GM23338 (cell line): ENCODE data around the gene PCGF3. TPM values are rescaled to one million over a fixed set of nuclear protein-coding genes. Genes with fewer than 3 reads are reported as not detected.

Experiments used
- ATAC-seq: fragments of 200-7000 bp; cut with Tn5 transposase; 3 replicates; pipeline ENCODE4 v1.9.1; 2020
- DNase-seq: peaks from one replicate; pipeline ENCODE4 v3.0.0-alpha.2; 2015; ENCODE audit warnings: low spot score
- H2AFZ ChIP-seq: fragments of 200-600 bp; sonication (generic); 2 replicates; pipeline ENCODE4 v1.8.0; 2016; ENCODE audit warnings: antibody characterized with exemption, mild to moderate bottlenecking, moderate library complexity
- H3F3A ChIP-seq: fragments of 200-600 bp; sonication (generic); replicated peaks from 2 replicates; pipeline ENCODE4 v1.8.0; 2017; ENCODE audit warnings: antibody characterized with exemption, mixed run types, low read depth
- H3K27ac ChIP-seq: fragments of 200-600 bp; sonication (generic); 2 replicates; pipeline ENCODE4 v1.6.1; 2016; ENCODE audit warnings: low read depth
- H3K27me3 ChIP-seq: fragments of 200-600 bp; sonication (generic); 2 replicates; pipeline ENCODE4 v1.8.0; 2016; ENCODE audit warnings: mild to moderate bottlenecking, mixed run types, moderate library complexity; ENCODE audit not compliant: insufficient read depth
- H3K36me3 ChIP-seq: fragments of 200-600 bp; sonication (generic); 2 replicates; pipeline ENCODE4 v1.8.0; 2016; ENCODE audit warnings: mild to moderate bottlenecking; ENCODE audit not compliant: insufficient read depth
- H3K4me1 ChIP-seq: fragments of 200-600 bp; sonication (generic); 2 replicates; pipeline ENCODE4 v1.8.0; 2016; ENCODE audit warnings: mild to moderate bottlenecking, moderate library complexity; ENCODE audit not compliant: insufficient read depth
- H3K4me2 ChIP-seq: fragments of 200-600 bp; sonication (generic); 2 replicates; pipeline ENCODE4 v1.7.1; 2017; ENCODE audit warnings: mixed run types
- H3K4me3 ChIP-seq: fragments of 200-600 bp; sonication (generic); 2 replicates; pipeline ENCODE4 v1.6.1; 2016; ENCODE audit warnings: mixed run types
- H3K79me2 ChIP-seq: fragments of 200-600 bp; sonication (generic); replicated peaks from 2 replicates; pipeline ENCODE4 v1.8.0; 2017; ENCODE audit warnings: mild to moderate bottlenecking; ENCODE audit not compliant: insufficient read depth
- H3K9me2 ChIP-seq: fragments of 200-600 bp; sonication (generic); 2 replicates; pipeline ENCODE4 v1.8.0; 2017; ENCODE audit not compliant: insufficient read depth
- H4K20me1 ChIP-seq: fragments of 200-600 bp; sonication (generic); replicated peaks from 2 replicates; pipeline ENCODE4 v1.8.0; 2017; ENCODE audit warnings: mild to moderate bottlenecking; ENCODE audit not compliant: insufficient read depth
- H3K27ac Mint-ChIP-seq: 2 replicates; pipeline ENCODE4 v1.8.0; 2020; ENCODE audit warnings: inconsistent platforms, mild to moderate bottlenecking, moderate library complexity, mixed read lengths
- H3K27me3 Mint-ChIP-seq: 3 replicates; pipeline ENCODE4 v1.8.0; 2022; ENCODE audit warnings: low read depth, mild to moderate bottlenecking, moderate library complexity, mixed read lengths, inconsistent platforms; ENCODE audit not compliant: insufficient read depth, poor library complexity
- H3K36me3 Mint-ChIP-seq: 3 replicates; pipeline ENCODE4 v1.8.0; 2021; ENCODE audit warnings: low read depth, mild to moderate bottlenecking, inconsistent platforms, moderate library complexity, mixed read lengths
- H3K4me1 Mint-ChIP-seq: 3 replicates; pipeline ENCODE4 v1.8.0; 2020; ENCODE audit warnings: mild to moderate bottlenecking, inconsistent platforms, mixed read lengths
- H3K4me3 Mint-ChIP-seq: 3 replicates; pipeline ENCODE4 v1.8.0; 2021; ENCODE audit warnings: moderate library complexity, mild to moderate bottlenecking, inconsistent platforms, mixed read lengths
- H3K9me3 Mint-ChIP-seq: 3 replicates; pipeline ENCODE4 v1.8.0; 2020; ENCODE audit warnings: moderate library complexity, mild to moderate bottlenecking, inconsistent platforms, mixed read lengths
- CREB1 ChIP-seq: fragments of 250-450 bp; sonication (Bioruptor Pico); IDR thresholded peaks from 2 replicates; pipeline ENCODE4 v1.5.0; 2020; ENCODE audit warnings: low read depth, mild to moderate bottlenecking, moderate library complexity
- EZH2 ChIP-seq: fragments of 200-600 bp; sonication (generic); IDR thresholded peaks from one replicate; pipeline ENCODE4 v1.8.0; 2017; ENCODE audit warnings: antibody characterized with exemption, mild to moderate bottlenecking, low read depth; ENCODE audit not compliant: unreplicated experiment
- EZH2phosphoT487 ChIP-seq: fragments of 200-600 bp; sonication (generic); IDR thresholded peaks from one replicate; pipeline ENCODE4 v1.8.1; 2018; ENCODE audit warnings: antibody characterized with exemption; ENCODE audit not compliant: unreplicated experiment
- JUNB ChIP-seq: IDR thresholded peaks from one replicate; pipeline ENCODE4 v1.6.1; 2016; ENCODE audit warnings: antibody characterized with exemption; ENCODE audit not compliant: unreplicated experiment
- NANOG ChIP-seq: IDR thresholded peaks from 2 replicates; pipeline ENCODE4 v1.6.1; 2016; ENCODE audit warnings: antibody characterized with exemption, borderline replicate concordance
- POLR2AphosphoS5 ChIP-seq: IDR thresholded peaks from 2 replicates; pipeline ENCODE4 v1.6.1; 2016; ENCODE audit warnings: antibody characterized with exemption, low read depth
- STAT1 ChIP-seq: IDR thresholded peaks from one replicate; pipeline ENCODE4 v1.6.1; 2016; ENCODE audit warnings: antibody characterized with exemption; ENCODE audit not compliant: unreplicated experiment
- ZNF114 ChIP-seq: fragments of 250-450 bp; sonication (Bioruptor Pico); IDR thresholded peaks from 2 replicates; pipeline ENCODE4 v1.5.0; 2020; ENCODE audit warnings: mild to moderate bottlenecking, moderate library complexity
- ZNF331 ChIP-seq: fragments of 250-450 bp; sonication (Bioruptor Pico); IDR thresholded peaks from 2 replicates; pipeline ENCODE4 v1.5.0; 2020; ENCODE audit warnings: low read depth, mild to moderate bottlenecking, moderate library complexity
- polyA plus RNA-seq: library from polyadenylated mRNA; unstranded; fragments of >200 nt; fragmentation: Nextera tagmentation; extraction: Ambion mirVana; gene quantifications from 2 replicates; pipeline ENCODE4 v1.2.1, GENCODE V29; 2016
- total RNA-seq: library from RNA; depleted of rRNA; stranded (reverse); fragments of >200 nt; shearing (Covaris generic); gene quantifications from 2 replicates; pipeline ENCODE4 v1.2.3, GENCODE V29; 2014
- TF ChIP-seq, protein P1 (sequence below): IDR thresholded peaks from one replicate; pipeline ENCODE4 v1.6.1; 2018; ENCODE audit warnings: antibody characterized with exemption; ENCODE audit not compliant: unreplicated experiment
- TF ChIP-seq, protein P2 (sequence below), 2 experiments: fragments of 200-600 bp in 1 of 2; sonication (generic) in 1 of 2; conservative IDR thresholded peaks; 2 replicates each; pipeline versions ENCODE4 v1.5.1 to v1.6.1; 2016 to 2017; ENCODE audit warnings: antibody characterized with exemption in 2 of 2, low read depth in 2 of 2, mild to moderate bottlenecking in 2 of 2, moderate library complexity in 1 of 2
- TF ChIP-seq, protein P3 (sequence below): fragments of 250-450 bp; sonication (Bioruptor Pico); IDR thresholded peaks from 2 replicates; pipeline ENCODE4 v1.5.0; 2020; ENCODE audit warnings: mild to moderate bottlenecking, moderate library complexity
- TF ChIP-seq, protein P4 (sequence below): IDR thresholded peaks from 2 replicates; pipeline ENCODE4 v1.6.1; 2016; ENCODE audit warnings: antibody characterized with exemption

Gene PCGF3
- total and polyA plus RNA-seq, 2 experiments from 2014 or later: 33.1 to 49.0 TPM

DNA sequence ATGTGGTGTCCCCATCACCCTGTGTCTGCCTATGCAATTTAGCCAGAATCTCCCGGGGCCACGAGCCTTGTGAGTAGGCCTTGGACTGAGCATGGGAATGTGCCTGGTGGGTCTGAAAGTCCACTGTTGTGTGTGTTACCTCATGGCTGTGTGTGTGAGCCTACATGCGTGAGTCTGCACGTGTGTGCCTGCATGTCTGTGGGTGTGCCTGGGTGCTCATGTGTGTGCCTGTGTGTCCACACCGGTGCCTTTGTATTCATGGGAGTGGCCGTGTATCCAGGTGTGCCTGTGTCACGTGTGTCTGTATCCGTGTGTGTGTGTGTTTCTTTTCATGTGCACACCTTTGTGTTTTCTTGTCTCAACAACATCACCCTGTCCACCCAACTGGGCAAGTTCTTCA, 45.8 kb upstream of the PCGF3 start:
- Histone ChIP-seq H3F3A (0 out of 2 replicates have a peak, but pooled peaks cover 2% of the 10 kb centered on the region), H3K4me2 (no peak overlapping the region), H2AFZ (no peak overlapping the region), H3K9me2 (no peaks in the 10 kb centered on the region), H3K79me2 (no peaks in the 10 kb centered on the region), H3K4me1 (no peaks in the 10 kb centered on the region), H3K36me3 (no peaks in the 10 kb centered on the region), H3K27ac (no peak overlapping the region), H3K27me3 (no peaks in the 10 kb centered on the region), H4K20me1 (no peaks in the 10 kb centered on the region; the same call in 1 of the 2 replicates), H3K4me3 (no peak overlapping the region)
- Mint-ChIP-seq H3K4me1 (no peaks in the 10 kb centered on the region; the same call in 1 of the 3 replicates), H3K4me3 (no peak overlapping the region; the same call in 2 of the 3 replicates), H3K27ac (no peak overlapping the region), H3K9me3 (no peaks in the 10 kb centered on the region; the same call in 2 of the 3 replicates), H3K36me3 (peaks cover 12% of the 10 kb centered on the region), H3K27me3 (peaks cover 9% of the 10 kb centered on the region)
- ATAC-seq: no peak
- DNase-seq: no peak
- TF ChIP-seq STAT1 (no peak), JUNB (no peak), EZH2phosphoT487 (no peak), ZNF331 (no peak), NANOG (no peak), CREB1 (CRISPR knock-in tag) (no peak), POLR2AphosphoS5 (no peak), EZH2 (no peak), ZNF114 (no peak)
- TF ChIP-seq, protein P1, sequence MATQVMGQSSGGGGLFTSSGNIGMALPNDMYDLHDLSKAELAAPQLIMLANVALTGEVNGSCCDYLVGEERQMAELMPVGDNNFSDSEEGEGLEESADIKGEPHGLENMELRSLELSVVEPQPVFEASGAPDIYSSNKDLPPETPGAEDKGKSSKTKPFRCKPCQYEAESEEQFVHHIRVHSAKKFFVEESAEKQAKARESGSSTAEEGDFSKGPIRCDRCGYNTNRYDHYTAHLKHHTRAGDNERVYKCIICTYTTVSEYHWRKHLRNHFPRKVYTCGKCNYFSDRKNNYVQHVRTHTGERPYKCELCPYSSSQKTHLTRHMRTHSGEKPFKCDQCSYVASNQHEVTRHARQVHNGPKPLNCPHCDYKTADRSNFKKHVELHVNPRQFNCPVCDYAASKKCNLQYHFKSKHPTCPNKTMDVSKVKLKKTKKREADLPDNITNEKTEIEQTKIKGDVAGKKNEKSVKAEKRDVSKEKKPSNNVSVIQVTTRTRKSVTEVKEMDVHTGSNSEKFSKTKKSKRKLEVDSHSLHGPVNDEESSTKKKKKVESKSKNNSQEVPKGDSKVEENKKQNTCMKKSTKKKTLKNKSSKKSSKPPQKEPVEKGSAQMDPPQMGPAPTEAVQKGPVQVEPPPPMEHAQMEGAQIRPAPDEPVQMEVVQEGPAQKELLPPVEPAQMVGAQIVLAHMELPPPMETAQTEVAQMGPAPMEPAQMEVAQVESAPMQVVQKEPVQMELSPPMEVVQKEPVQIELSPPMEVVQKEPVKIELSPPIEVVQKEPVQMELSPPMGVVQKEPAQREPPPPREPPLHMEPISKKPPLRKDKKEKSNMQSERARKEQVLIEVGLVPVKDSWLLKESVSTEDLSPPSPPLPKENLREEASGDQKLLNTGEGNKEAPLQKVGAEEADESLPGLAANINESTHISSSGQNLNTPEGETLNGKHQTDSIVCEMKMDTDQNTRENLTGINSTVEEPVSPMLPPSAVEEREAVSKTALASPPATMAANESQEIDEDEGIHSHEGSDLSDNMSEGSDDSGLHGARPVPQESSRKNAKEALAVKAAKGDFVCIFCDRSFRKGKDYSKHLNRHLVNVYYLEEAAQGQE: no peak
- TF ChIP-seq, protein P2, sequence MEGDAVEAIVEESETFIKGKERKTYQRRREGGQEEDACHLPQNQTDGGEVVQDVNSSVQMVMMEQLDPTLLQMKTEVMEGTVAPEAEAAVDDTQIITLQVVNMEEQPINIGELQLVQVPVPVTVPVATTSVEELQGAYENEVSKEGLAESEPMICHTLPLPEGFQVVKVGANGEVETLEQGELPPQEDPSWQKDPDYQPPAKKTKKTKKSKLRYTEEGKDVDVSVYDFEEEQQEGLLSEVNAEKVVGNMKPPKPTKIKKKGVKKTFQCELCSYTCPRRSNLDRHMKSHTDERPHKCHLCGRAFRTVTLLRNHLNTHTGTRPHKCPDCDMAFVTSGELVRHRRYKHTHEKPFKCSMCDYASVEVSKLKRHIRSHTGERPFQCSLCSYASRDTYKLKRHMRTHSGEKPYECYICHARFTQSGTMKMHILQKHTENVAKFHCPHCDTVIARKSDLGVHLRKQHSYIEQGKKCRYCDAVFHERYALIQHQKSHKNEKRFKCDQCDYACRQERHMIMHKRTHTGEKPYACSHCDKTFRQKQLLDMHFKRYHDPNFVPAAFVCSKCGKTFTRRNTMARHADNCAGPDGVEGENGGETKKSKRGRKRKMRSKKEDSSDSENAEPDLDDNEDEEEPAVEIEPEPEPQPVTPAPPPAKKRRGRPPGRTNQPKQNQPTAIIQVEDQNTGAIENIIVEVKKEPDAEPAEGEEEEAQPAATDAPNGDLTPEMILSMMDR (conservative IDR thresholded peaks at IDR 0.05; ENCODE audit: low read depth in 2 of 2): no peak
- TF ChIP-seq, protein P3, sequence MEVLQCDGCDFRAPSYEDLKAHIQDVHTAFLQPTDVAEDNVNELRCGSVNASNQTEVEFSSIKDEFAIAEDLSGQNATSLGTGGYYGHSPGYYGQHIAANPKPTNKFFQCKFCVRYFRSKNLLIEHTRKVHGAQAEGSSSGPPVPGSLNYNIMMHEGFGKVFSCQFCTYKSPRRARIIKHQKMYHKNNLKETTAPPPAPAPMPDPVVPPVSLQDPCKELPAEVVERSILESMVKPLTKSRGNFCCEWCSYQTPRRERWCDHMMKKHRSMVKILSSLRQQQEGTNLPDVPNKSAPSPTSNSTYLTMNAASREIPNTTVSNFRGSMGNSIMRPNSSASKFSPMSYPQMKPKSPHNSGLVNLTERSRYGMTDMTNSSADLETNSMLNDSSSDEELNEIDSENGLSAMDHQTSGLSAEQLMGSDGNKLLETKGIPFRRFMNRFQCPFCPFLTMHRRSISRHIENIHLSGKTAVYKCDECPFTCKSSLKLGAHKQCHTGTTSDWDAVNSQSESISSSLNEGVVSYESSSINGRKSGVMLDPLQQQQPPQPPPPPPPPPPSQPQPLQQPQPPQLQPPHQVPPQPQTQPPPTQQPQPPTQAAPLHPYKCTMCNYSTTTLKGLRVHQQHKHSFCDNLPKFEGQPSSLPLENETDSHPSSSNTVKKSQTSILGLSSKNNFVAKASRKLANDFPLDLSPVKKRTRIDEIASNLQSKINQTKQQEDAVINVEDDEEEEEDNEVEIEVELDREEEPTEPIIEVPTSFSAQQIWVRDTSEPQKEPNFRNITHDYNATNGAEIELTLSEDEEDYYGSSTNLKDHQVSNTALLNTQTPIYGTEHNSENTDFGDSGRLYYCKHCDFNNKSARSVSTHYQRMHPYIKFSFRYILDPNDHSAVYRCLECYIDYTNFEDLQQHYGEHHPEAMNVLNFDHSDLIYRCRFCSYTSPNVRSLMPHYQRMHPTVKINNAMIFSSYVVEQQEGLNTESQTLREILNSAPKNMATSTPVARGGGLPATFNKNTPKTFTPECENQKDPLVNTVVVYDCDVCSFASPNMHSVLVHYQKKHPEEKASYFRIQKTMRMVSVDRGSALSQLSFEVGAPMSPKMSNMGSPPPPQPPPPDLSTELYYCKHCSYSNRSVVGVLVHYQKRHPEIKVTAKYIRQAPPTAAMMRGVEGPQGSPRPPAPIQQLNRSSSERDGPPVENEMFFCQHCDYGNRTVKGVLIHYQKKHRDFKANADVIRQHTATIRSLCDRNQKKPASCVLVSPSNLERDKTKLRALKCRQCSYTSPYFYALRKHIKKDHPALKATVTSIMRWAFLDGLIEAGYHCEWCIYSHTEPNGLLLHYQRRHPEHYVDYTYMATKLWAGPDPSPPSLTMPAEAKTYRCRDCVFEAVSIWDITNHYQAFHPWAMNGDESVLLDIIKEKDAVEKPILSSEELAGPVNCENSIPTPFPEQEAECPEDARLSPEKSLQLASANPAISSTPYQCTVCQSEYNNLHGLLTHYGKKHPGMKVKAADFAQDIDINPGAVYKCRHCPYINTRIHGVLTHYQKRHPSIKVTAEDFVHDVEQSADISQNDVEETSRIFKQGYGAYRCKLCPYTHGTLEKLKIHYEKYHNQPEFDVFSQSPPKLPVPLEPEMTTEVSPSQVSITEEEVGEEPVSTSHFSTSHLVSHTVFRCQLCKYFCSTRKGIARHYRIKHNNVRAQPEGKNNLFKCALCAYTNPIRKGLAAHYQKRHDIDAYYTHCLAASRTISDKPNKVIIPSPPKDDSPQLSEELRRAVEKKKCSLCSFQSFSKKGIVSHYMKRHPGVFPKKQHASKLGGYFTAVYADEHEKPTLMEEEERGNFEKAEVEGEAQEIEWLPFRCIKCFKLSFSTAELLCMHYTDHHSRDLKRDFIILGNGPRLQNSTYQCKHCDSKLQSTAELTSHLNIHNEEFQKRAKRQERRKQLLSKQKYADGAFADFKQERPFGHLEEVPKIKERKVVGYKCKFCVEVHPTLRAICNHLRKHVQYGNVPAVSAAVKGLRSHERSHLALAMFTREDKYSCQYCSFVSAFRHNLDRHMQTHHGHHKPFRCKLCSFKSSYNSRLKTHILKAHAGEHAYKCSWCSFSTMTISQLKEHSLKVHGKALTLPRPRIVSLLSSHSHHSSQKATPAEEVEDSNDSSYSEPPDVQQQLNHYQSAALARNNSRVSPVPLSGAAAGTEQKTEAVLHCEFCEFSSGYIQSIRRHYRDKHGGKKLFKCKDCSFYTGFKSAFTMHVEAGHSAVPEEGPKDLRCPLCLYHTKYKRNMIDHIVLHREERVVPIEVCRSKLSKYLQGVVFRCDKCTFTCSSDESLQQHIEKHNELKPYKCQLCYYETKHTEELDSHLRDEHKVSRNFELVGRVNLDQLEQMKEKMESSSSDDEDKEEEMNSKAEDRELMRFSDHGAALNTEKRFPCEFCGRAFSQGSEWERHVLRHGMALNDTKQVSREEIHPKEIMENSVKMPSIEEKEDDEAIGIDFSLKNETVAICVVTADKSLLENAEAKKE: no peak
- TF ChIP-seq, protein P4, sequence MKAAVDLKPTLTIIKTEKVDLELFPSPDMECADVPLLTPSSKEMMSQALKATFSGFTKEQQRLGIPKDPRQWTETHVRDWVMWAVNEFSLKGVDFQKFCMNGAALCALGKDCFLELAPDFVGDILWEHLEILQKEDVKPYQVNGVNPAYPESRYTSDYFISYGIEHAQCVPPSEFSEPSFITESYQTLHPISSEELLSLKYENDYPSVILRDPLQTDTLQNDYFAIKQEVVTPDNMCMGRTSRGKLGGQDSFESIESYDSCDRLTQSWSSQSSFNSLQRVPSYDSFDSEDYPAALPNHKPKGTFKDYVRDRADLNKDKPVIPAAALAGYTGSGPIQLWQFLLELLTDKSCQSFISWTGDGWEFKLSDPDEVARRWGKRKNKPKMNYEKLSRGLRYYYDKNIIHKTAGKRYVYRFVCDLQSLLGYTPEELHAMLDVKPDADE: no peak
